ENCODE results near the gene TMEM255A. TPM values are rescaled to one million over a fixed set of nuclear protein-coding genes. Genes with fewer than 3 reads are reported as not detected.

Gene TMEM255A
- total RNA-seq, 1 donor from 2014 or later: 2.4 TPM

DNA sequence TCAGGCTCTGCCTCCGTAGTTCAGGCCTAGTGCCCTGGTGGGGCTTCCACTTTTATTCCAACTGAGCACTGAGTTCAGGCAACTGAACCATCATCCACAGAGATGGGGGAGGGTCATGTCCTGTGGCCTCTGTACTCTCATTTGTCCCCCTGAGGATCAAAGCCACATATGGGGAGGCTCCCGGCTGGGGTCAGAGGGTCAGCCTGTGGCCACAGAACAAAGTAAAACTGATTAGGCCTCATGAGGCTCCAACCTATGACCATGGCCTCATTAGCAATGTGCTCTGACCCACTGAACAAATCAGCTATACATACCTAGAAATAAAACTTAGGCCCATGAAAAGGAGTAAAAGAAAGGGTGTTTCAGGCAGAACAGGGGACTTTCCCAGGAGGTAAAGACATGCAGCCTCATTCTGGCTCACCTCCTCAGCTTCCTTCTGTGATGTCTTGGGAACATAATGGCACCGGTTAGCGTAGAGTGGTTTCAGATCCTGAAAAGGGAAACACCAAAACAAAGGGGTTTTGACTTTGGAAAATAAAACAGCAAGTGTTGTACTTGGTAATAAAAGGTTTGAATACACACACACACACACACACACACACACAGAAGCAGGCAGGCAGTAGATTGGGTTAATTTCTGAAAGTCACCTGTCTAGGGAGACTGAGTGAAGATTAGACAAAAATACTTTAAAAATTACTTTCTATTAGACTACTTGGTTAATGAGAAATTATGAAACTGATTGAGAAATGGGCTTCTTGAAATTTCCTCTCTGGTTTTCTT is 24.3 kb downstream of the TMEM255A start:
- no peak for DNase-seq (ENCODE audit: extremely low spot score, unreplicated experiment)
- no peaks in the 10 kb centered on the region for H3K36me3 Mint-ChIP-seq
- no peaks in the 10 kb centered on the region for H3K27me3 Mint-ChIP-seq
- H3K4me3 Mint-ChIP-seq: no peak overlapping the region
- no peak for TF ChIP-seq CTCF (conservative IDR thresholded peaks at IDR 0.05)
- no peaks in the 10 kb centered on the region for H3K9me3 Mint-ChIP-seq
- H3K27ac Mint-ChIP-seq: no peak overlapping the region
- H3K4me1 Mint-ChIP-seq (ENCODE audit: unreplicated experiment): no peaks in the 10 kb centered on the region

- Mint-ChIP-seq H3K27ac (peak overlapping the region; percentile 82), H3K27me3 (no peaks in the 10 kb centered on the region), H3K36me3 (no peaks in the 10 kb centered on the region), H3K9me3 (no peaks in the 10 kb centered on the region), H3K4me1 (ENCODE audit: unreplicated experiment) (no peaks in the 10 kb centered on the region), H3K4me3 (no peak overlapping the region)
- TF ChIP-seq CTCF (conservative IDR thresholded peaks at IDR 0.05): no peak
- DNase-seq (ENCODE audit: extremely low spot score, unreplicated experiment): no peak
These were observed 28.6 kb downstream of the TMEM255A start for GRCh38 chrX:120282697-120283096.

- TF ChIP-seq CTCF (conservative IDR thresholded peaks at IDR 0.05): no peak
- no peak for DNase-seq (ENCODE audit: extremely low spot score, unreplicated experiment)
- no peak overlapping the region for H3K27ac Mint-ChIP-seq
- H3K36me3 Mint-ChIP-seq: no peaks in the 10 kb centered on the region
- H3K9me3 Mint-ChIP-seq: no peaks in the 10 kb centered on the region
- H3K4me1 Mint-ChIP-seq (ENCODE audit: unreplicated experiment): no peaks in the 10 kb centered on the region
- no peaks in the 10 kb centered on the region for H3K27me3 Mint-ChIP-seq
- H3K4me3 Mint-ChIP-seq: no peak overlapping the region
These were observed 29.5 kb downstream of the TMEM255A start for GRCh38 chrX:120281761-120282160.

DNA sequence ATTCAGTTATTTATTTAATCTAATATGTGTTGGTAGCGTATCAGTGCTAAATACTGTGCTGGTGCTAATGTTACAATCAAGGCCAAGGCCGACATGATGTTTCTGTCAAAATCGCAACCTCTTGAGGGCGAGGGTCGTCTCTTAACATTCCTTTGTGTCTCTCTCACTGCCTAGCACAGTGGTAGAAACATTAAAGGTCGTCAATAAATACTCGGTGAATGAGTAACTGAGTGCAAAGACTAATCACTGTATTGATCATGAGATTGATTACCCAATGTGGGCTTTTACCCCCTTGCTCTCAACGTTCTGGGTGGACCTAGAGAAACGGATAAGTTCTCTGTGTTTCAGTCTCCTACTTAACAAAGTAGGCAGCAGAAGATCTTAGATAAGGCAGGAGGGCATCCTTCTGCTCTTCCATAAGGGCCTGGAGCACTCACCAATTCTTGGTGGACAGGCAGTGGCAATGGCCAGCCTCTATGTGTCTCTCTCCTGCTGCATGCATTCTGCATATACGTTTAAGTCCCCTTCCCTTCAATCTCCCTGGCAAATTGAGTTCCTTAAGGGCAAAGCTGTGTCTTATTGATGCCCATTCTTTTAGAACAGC is 30.1 kb downstream of the TMEM255A start:
- Mint-ChIP-seq H3K36me3 (no peaks in the 10 kb centered on the region), H3K4me3 (no peak overlapping the region), H3K9me3 (no peaks in the 10 kb centered on the region), H3K27ac (no peak overlapping the region), H3K4me1 (ENCODE audit: unreplicated experiment) (no peaks in the 10 kb centered on the region), H3K27me3 (no peaks in the 10 kb centered on the region)
- TF ChIP-seq CTCF (conservative IDR thresholded peaks at IDR 0.05): no peak
- DNase-seq (ENCODE audit: extremely low spot score, unreplicated experiment): no peak

DNA sequence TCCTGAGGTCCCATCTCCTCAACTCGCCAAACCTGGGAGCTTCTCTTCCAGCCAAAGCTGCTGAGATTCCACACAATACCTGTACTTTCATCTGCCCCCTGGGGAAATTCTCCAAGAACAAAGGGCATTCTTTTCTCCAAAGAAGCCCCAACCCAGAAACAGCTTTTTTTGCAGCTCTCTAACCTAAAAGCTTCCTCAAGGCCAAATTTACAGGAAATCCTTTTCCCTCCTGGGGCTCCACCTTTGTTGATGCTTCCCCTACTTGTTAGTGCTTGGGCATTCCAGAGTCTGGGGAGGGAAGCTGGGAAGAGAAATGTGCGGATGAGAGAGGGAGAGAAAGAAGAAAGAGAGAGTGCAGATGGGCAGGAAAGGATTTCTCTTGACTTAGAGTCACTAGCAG is 36.3 kb downstream of the TMEM255A start:
- Mint-ChIP-seq H3K4me3 (no peak overlapping the region), H3K27ac (no peak overlapping the region), H3K9me3 (no peaks in the 10 kb centered on the region), H3K4me1 (ENCODE audit: unreplicated experiment) (no peaks in the 10 kb centered on the region), H3K27me3 (no peaks in the 10 kb centered on the region), H3K36me3 (no peaks in the 10 kb centered on the region)
- no peak for DNase-seq (ENCODE audit: extremely low spot score, unreplicated experiment)
- no peak for TF ChIP-seq CTCF (conservative IDR thresholded peaks at IDR 0.05)
